Measurements from ENCODE around the gene PRKCE. TPM values are rescaled to one million over a fixed set of nuclear protein-coding genes. Genes with fewer than 3 reads are reported as not detected.

PRKCE gene
- total RNA-seq, 1 donor from 2014 or later = 24.2 TPM

DNA sequence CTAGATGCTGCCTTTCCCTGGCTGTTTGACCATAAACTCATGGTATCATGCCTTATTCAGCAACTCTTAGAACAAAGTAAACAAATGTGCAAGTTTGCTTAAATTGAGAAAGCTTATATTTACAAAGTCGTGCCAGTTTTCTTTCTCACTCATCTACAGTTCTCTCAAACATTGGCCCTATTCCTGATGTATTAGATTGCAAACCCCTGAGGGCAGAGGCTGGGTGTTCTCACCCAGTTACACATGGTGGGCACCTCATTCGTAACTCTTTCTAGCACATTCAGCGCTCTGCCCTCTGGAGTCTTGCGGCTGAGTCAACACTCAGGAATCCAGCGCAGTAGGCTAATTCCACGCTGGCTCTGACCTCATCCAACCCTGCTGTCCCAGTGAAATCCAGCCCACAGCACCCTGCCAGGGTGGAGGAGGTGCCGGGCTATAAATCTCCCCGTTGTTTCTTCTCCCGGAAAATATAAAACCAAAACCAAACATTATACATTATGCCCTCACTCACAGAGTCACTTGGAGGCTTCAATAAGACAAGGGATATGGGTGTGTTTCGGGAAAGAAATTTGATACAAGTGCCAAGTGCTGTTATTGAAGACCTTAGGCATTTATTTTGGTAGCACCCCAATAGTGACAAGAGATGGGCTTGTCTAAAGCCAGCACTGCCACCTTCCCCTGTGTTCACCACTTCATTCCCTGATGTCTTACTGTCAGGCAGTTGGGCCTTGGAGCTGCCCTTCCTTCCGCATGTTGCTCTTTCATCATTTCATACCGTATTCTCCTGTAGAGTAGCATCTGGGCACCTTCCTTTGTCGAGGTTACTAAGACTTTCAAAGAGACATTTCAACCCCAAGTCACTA, 287.4 kb downstream of the PRKCE start:
- TF ChIP-seq CTCF (IDR thresholded peaks at IDR 0.05; ENCODE audit: unreplicated experiment) = no peak
- Mint-ChIP-seq H3K4me1 (ENCODE audit: unreplicated experiment) (no peaks in the 10 kb centered on the region), H3K27me3 (ENCODE audit: unreplicated experiment) (peaks cover 1% of the 10 kb centered on the region), H3K9me3 (ENCODE audit: unreplicated experiment) (no peaks in the 10 kb centered on the region), H3K4me3 (ENCODE audit: unreplicated experiment) (no peak overlapping the region), H3K27ac (ENCODE audit: unreplicated experiment) (no peak overlapping the region), H3K36me3 (ENCODE audit: low read depth, unreplicated experiment) (no peaks in the 10 kb centered on the region)
- no peak for DNase-seq (ENCODE audit: low spot score)

DNA sequence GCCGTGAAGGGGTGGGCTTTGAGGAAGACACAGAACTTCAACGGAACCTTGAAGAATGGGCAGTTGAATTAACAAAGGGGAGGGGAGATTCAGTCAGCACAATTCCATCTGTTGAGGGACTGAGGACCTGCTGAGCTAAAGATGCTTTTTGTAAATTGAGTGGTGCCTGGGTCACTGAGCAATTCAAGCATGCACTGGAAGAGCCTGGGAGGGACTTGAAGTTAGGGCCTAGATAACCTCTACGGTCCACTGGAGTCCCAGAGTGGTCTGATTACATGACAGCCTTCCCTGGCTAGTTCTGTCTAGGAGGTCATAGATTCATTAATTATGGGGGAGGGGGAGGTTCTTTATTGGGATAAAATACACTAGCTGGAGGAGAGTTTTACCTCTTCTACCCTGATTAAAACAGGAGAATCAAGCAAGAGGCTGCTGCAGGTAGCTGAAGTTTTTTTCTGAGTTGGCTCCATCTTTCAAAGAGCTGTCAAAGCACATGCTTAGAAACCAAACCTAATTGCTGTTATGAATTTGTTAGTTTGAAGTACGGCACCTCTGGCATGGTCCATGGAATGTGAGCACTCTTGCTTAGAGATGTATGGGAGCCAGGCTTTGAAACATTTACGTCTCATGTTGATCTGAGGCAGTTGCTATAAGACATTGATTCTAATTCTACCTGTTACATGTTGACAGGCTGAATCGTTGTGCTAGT, 290.2 kb downstream of the PRKCE start:
- Mint-ChIP-seq H3K9me3 (ENCODE audit: unreplicated experiment) (no peaks in the 10 kb centered on the region), H3K27me3 (ENCODE audit: unreplicated experiment) (no peaks in the 10 kb centered on the region), H3K4me1 (ENCODE audit: unreplicated experiment) (peaks cover 10% of the 10 kb centered on the region), H3K36me3 (ENCODE audit: low read depth, unreplicated experiment) (no peaks in the 10 kb centered on the region), H3K27ac (ENCODE audit: unreplicated experiment) (no peak overlapping the region), H3K4me3 (ENCODE audit: unreplicated experiment) (no peak overlapping the region)
- TF ChIP-seq CTCF (IDR thresholded peaks at IDR 0.05; ENCODE audit: unreplicated experiment) = no peak
- no peak for DNase-seq (ENCODE audit: low spot score)

GRCh38 chr2:45942237-45942738, 290.8 kb downstream of the PRKCE start:
- Mint-ChIP-seq H3K9me3 (ENCODE audit: unreplicated experiment) (no peaks in the 10 kb centered on the region), H3K4me1 (ENCODE audit: unreplicated experiment) (peaks cover 10% of the 10 kb centered on the region), H3K27ac (ENCODE audit: unreplicated experiment) (no peak overlapping the region), H3K36me3 (ENCODE audit: low read depth, unreplicated experiment) (no peaks in the 10 kb centered on the region), H3K4me3 (ENCODE audit: unreplicated experiment) (no peak overlapping the region), H3K27me3 (ENCODE audit: unreplicated experiment) (no peaks in the 10 kb centered on the region)
- DNase-seq (ENCODE audit: low spot score) = no peak
- TF ChIP-seq CTCF (IDR thresholded peaks at IDR 0.05; ENCODE audit: unreplicated experiment) = no peak

- peaks cover 10% of the 10 kb centered on the region for H3K4me1 Mint-ChIP-seq (ENCODE audit: unreplicated experiment)
- DNase-seq (ENCODE audit: low spot score) = no peak
- H3K27ac Mint-ChIP-seq (ENCODE audit: unreplicated experiment) = no peak overlapping the region
Measured at GRCh38 chr2:45943219-45944044, 292.0 kb downstream of the PRKCE start.

More at GRCh38 chr2:45943219-45944044, 292.0 kb downstream of the PRKCE start:
- H3K9me3 Mint-ChIP-seq (ENCODE audit: unreplicated experiment) = no peaks in the 10 kb centered on the region
- H3K27me3 Mint-ChIP-seq (ENCODE audit: unreplicated experiment) = no peaks in the 10 kb centered on the region
- H3K36me3 Mint-ChIP-seq (ENCODE audit: low read depth, unreplicated experiment) = no peaks in the 10 kb centered on the region
- TF ChIP-seq CTCF (IDR thresholded peaks at IDR 0.05; ENCODE audit: unreplicated experiment) = no peak
- H3K4me3 Mint-ChIP-seq (ENCODE audit: unreplicated experiment) = no peak overlapping the region

All from endothelial cell (in vitro differentiated cells).